Activated T-cell treated with anti-CD3 and anti-CD28 coated beads, Interleukin-2, amount 50 U/mL, for 72 hours (primary cell): ENCODE results near the gene ADARB2. TPM values are rescaled to one million over a fixed set of nuclear protein-coding genes. Genes with fewer than 3 reads are reported as not detected.
"Not testable (repeated sequence)": the region's sequence is repeated elsewhere in the genome, so short reads cannot be mapped to it uniquely, and the experiment has no call there.

ENCODE experiments used
- ATAC-seq, 2 donors: fragments of 150-1000 bp; cut with Tn5 transposase; replicated peaks in 1 of 2; 2 replicates each; pipeline ENCODE4 v1.10.0; 2021; ENCODE audit warnings: moderate library complexity in 2 of 2, mild to moderate bottlenecking in 1 of 2
- DNase-seq, 2 donors: peaks; one replicate each; pipeline ENCODE4 v3.0.0; 2021 to 2022; ENCODE audit warnings: mixed read lengths in 1 of 2
- H3K27ac Mint-ChIP-seq: one replicate; pipeline ENCODE4 v1.8.0; 2022; ENCODE audit warnings: mild to moderate bottlenecking, moderate library complexity, mixed read lengths
- H3K27me3 Mint-ChIP-seq: one replicate; pipeline ENCODE4 v1.8.0; 2022; ENCODE audit warnings: low read depth, mixed read lengths
- H3K36me3 Mint-ChIP-seq, 2 donors: one replicate each; pipeline ENCODE4 v1.8.0; 2022; ENCODE audit warnings: mixed read lengths in 2 of 2, mild to moderate bottlenecking in 1 of 2; ENCODE audit not compliant: insufficient read depth in 2 of 2
- H3K4me1 Mint-ChIP-seq: one replicate; pipeline ENCODE4 v1.8.0; 2022; ENCODE audit warnings: low read depth, mixed read lengths
- H3K4me3 Mint-ChIP-seq, 2 donors: one replicate each; pipeline ENCODE4 v1.8.0; 2022; ENCODE audit warnings: mild to moderate bottlenecking in 2 of 2, mixed read lengths in 2 of 2, moderate library complexity in 2 of 2
- H3K9me3 Mint-ChIP-seq, 2 donors: one replicate each; pipeline ENCODE4 v1.8.0; 2022; ENCODE audit warnings: mixed read lengths in 2 of 2
- total RNA-seq, 2 donors: library from RNA; stranded (reverse); gene quantifications; one replicate each; pipeline ENCODE4 v1.2.3, GENCODE V29; 2022

The ADARB2 gene
- total RNA-seq, 2 donors from 2014 or later = 0.60 to 2.0 TPM

DNA sequence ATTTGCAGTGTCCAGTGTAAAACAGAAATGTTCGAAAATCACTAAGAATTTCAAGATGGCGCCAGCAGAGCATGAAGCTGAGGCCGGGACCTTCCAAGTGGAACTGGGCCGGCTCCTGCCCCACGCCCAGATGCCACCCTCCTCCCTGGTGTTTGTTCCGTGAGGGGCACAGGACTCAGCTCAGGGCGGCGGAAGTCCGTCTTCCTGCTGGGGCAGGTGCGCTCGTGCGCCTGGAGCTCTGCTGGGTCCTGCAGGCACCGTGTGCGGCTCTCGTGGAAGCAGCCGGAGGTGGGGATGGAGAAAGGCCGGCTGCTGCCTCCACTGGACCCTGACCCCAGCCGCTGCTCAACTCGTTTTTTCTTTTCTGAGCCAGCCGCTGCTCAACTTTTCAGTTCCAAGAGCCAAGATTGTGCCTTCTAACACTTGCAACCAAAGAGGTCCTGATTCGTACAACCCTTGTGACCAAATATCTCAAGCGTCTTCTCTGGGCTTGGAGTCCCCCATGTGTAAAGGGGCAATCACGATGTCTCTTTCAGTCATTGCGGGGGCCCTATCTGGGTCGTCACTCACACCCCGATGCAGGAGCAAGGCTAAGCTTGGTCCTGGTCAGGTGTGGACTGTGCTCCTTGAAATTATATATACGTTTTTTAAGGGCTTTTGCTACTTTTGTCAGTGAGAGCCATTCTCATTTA, 334.4 kb downstream of the ADARB2 start:
- ATAC-seq (no peak), DNase-seq (no peak)
- Mint-ChIP-seq H3K9me3 (no peaks in the 10 kb centered on the region), H3K4me3 (no peak overlapping the region), H3K36me3 (no peaks in the 10 kb centered on the region), H3K4me1 (no peaks in the 10 kb centered on the region), H3K27me3 (peaks cover 6% of the 10 kb centered on the region), H3K27ac (no peak overlapping the region)

DNA sequence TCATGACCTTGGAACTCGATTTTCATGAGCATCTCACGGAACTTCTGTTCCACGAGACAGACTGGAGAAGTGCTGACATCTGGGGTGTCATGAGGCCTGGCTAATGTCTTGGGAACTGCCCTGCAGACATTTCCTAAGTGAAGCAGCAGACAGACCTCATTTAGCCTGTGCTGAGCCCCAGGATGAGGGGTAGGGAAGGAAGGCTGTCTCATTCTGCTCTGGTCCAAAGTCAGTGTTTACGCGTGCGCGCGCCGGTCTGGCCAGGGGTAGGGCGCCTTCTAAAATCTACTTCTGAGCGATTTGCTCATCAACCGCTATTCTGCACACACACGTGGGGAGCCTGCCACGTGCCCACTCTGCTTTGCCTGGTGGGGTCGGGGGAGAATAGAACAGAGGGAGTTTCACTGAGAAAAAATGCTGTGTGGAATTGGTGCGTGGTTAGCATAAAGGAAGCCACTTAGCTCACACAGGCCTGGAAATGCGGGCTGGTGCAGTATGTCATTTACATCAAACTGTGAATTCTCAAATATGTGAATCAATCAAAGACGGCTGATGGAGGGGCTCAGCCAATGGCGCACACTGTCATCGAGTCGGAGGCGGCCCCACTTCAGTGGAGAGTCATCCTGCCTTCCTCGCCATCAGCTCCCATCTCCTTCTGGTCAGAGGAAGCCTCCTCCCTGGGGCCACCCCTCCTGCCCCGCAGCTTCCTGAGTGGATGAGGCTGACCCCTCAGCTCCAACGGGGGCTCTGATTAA, 335.1 kb downstream of the ADARB2 start:
- DNase-seq (no peak), ATAC-seq (no peak)
- H3K36me3 Mint-ChIP-seq = no peaks in the 10 kb centered on the region
- no peak overlapping the region for H3K4me3 Mint-ChIP-seq
- H3K9me3 Mint-ChIP-seq = no peaks in the 10 kb centered on the region
- peaks cover 6% of the 10 kb centered on the region for H3K27me3 Mint-ChIP-seq
- H3K27ac Mint-ChIP-seq = no peak overlapping the region
- no peaks in the 10 kb centered on the region for H3K4me1 Mint-ChIP-seq

DNA sequence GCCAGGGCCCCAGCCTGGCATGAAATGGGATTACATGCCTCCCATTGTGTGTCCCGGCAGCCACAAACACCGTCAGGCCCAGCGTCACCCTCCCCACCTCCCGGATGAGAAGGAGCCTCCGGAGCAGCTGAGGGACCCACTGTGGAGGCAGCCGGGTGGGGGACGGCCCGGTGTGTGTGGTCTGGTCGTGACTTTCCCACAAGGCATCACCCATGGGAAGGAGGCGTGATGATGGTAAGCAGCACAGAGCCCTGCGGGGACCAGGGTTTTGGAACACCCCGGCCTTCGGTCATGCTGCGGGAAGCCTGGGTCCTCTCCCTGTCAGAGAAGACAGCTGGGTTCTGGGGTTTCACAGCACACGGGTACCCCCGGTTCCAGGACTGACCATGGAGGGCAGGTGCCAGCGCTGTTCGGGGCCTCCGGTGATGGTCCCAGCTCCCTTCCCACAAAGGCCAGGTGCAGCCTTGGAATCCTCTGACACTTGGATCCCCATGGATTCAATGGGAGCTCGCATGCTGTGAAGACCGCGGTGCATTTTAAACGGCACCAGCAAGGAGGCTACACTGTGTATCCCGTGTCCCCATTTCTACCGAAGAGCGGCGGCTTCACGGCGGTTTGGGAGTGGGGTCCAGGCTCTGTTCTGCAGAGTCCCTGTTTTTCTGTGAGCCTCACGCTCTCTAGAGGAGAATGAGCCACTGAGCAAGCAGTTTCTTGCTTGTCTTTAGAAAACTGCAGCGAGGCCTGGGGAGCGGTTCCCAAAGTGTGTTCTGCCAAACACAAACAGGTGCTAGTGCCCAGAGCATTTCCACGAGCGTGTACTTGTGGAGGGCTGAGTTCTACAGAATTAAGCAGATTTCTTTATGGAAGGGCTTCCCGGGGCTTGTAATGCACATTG, 336.0 kb downstream of the ADARB2 start:
- no peaks in the 10 kb centered on the region for H3K9me3 Mint-ChIP-seq
- H3K4me1 Mint-ChIP-seq = no peaks in the 10 kb centered on the region
- no peak overlapping the region for H3K4me3 Mint-ChIP-seq
- DNase-seq (no peak), ATAC-seq (no peak)
- no peak overlapping the region for H3K27ac Mint-ChIP-seq
- H3K36me3 Mint-ChIP-seq = no peaks in the 10 kb centered on the region
- peaks cover 6% of the 10 kb centered on the region for H3K27me3 Mint-ChIP-seq

DNA sequence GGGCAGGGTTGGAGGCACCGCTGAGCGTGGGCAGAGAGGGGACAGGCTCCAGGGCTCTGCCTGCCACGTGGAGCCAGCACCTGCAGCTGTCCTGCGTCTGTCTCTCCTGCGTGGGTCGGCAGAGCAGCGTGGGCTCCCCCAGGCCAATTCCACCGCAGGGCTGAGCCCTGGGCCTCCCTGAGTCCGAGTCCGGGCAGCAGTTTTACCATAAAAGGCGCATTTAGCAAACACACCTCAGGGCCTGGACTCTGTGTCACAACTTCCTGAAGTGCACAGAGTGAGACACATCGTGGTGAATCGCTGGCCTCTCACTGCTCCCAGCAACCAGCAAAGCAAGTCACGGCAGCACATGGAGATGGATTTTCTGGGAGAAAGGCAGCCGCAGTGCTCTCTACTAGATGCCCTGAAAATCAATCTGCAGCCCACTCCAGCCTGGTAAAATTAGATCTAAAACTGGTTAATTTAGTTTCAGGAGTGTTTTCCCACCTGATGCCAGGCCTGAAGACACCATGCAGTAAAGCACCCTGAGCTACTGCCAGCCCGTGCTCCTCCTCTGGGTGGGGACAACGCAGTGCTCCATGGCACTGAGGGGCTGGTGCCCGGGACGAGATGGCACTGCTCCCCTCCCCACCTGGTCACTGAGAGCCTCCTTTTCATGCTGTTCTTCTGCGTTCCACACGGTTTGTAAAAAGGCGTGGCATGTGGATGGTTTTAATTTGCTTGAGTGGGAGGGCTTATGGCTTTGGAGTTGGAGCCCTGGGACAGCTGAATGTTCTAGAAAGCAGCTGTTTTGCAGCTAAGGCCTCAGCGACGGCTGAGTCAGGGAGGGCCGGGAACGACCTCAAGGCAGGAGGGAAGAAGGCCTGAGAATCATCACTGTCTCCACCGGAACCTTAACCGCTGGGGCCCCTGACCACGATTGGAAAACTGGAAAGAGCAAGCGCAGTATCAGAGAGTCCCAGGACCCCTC, 336.9 kb downstream of the ADARB2 start:
- Mint-ChIP-seq H3K9me3 (no peaks in the 10 kb centered on the region), H3K4me1 (no peaks in the 10 kb centered on the region), H3K27ac (no peak overlapping the region), H3K36me3 (no peaks in the 10 kb centered on the region), H3K27me3 (peaks cover 6% of the 10 kb centered on the region), H3K4me3 (no peak overlapping the region)
- DNase-seq = no peak
- ATAC-seq = no peak

GRCh38 chr10:1399431-1400100, 337.8 kb downstream of the ADARB2 start:
- no peaks in the 10 kb centered on the region for H3K36me3 Mint-ChIP-seq
- H3K27me3 Mint-ChIP-seq = peaks cover 6% of the 10 kb centered on the region
- DNase-seq = no peak
- no peak for ATAC-seq
- no peak overlapping the region for H3K4me3 Mint-ChIP-seq
- H3K27ac Mint-ChIP-seq = no peak overlapping the region
- no peaks in the 10 kb centered on the region for H3K9me3 Mint-ChIP-seq
- no peaks in the 10 kb centered on the region for H3K4me1 Mint-ChIP-seq

DNA sequence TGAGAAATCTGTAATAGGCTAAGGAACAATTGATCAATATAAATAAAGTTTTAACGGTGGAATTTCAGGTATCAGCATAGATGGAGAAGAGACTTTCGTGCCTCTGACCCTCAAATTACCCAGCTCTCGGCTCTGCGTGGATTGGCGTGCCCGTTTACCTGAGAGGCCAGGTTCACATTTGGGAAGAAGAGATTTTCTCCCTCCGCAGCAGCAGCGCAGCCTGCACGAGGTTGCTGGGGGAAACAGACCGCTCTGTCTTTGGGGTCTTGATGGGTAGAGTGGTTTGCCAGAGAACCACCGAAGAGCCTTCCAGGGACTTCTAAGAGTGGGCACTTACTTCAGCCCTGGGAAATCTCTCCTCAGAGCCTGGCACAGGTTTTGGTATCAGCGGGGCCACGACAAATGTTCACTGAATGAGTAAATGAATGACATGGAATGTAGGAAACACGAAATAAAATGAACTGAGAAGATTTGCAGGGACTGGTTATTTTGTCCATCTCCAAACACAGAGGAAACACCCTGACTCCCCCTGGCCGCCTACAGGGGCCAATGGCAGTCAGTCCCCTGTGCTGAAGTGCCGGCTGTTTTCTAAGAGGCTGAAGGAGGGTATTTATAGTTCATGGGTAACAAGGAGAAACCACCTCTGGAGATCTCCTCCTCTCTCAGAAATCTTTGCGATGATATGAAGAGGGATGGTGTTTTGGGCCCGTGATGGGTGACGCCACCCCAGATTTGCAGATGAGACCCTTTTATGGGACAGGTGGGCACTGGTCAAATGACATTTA, 338.5 kb downstream of the ADARB2 start:
- DNase-seq (no peak), ATAC-seq (no peak)
- no peaks in the 10 kb centered on the region for H3K36me3 Mint-ChIP-seq
- H3K27ac Mint-ChIP-seq = no peak overlapping the region
- peaks cover 6% of the 10 kb centered on the region for H3K27me3 Mint-ChIP-seq
- no peaks in the 10 kb centered on the region for H3K9me3 Mint-ChIP-seq
- H3K4me3 Mint-ChIP-seq = no peak overlapping the region
- H3K4me1 Mint-ChIP-seq = no peaks in the 10 kb centered on the region

DNA sequence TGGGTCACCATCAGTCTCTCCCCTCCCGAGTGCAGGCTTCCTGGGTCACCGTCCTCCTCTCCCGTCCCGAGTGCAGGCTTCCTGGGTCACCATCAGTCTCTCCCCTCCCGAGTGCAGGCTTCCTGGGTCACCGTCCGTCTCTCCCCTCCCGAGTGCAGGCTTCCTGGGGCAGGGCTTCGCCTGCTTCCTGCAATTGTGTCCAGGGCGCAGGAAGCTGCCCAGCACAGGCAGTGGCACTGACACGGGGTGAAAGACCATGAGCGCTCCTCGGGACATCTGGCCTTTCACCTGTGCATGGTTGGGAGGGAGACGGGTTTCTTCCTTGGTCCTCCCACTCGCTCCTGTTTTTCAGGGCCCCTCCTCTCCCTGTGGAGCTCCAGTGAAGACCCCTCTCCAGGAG, 339.2 kb downstream of the ADARB2 start:
- not testable (repeated sequence) for H3K27ac Mint-ChIP-seq, H3K4me3 Mint-ChIP-seq

DNA sequence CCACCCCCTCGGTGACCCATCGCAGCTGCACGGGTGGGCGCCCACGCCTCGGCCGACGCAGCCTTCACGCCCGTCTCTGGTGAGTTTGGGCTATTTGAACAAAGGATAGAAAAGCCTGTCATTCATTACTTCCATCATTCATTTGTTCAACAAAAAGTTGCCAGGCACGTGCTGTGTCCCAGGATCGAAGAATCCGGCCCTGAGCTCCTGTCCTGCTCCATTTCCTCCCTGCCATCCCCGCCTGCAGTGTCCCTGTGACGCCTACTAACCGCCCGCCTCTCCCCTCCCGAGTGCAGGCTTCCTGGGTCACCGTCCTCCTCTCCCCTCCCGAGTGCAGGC, 341.1 kb downstream of the ADARB2 start:
- DNase-seq (no peak), ATAC-seq (no peak)
- H3K27me3 Mint-ChIP-seq = peaks cover 6% of the 10 kb centered on the region
- no peaks in the 10 kb centered on the region for H3K4me1 Mint-ChIP-seq
- no peaks in the 10 kb centered on the region for H3K9me3 Mint-ChIP-seq
- no peak overlapping the region for H3K4me3 Mint-ChIP-seq
- no peak overlapping the region for H3K27ac Mint-ChIP-seq
- no peaks in the 10 kb centered on the region for H3K36me3 Mint-ChIP-seq

More for the DNA sequence above, 339.2 kb downstream of the ADARB2 start:
- not testable (repeated sequence) for H3K9me3 Mint-ChIP-seq, ATAC-seq, H3K4me1 Mint-ChIP-seq, H3K27me3 Mint-ChIP-seq, H3K36me3 Mint-ChIP-seq, DNase-seq

- H3K9me3 Mint-ChIP-seq = no peaks in the 10 kb centered on the region
- H3K4me3 Mint-ChIP-seq = no peak overlapping the region
- no peaks in the 10 kb centered on the region for H3K36me3 Mint-ChIP-seq
- ATAC-seq (no peak), DNase-seq (no peak)
- no peak overlapping the region for H3K27ac Mint-ChIP-seq
- H3K4me1 Mint-ChIP-seq = no peaks in the 10 kb centered on the region
- H3K27me3 Mint-ChIP-seq = peaks cover 6% of the 10 kb centered on the region
These were observed 341.6 kb downstream of the ADARB2 start for GRCh38 chr10:1395481-1396296.

DNA sequence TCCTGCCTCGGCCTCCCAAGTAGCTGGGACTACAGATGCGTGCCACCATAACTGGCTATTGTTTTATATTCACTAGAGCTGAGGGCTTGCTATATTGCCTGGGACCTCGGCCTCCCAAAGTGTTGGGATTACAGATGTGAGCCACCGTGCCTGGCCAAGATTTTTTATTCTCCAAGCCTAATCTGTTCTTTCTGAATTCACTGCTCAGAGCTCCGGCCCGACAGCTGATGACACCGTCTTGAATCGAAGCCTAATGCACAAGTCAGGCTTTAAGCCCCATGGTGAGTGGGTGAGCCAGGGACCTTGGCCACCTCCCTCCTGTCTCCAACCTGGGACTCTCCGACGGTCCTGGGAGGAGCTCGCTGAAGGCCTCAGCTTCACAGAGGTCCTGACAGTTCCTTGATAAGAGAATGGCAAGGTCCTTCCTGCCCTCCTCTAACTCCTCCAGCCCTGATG, 342.3 kb downstream of the ADARB2 start:
- H3K27ac Mint-ChIP-seq = no peak overlapping the region
- H3K4me1 Mint-ChIP-seq = no peaks in the 10 kb centered on the region
- no peaks in the 10 kb centered on the region for H3K36me3 Mint-ChIP-seq
- no peak for DNase-seq
- peaks cover 6% of the 10 kb centered on the region for H3K27me3 Mint-ChIP-seq
- no peaks in the 10 kb centered on the region for H3K9me3 Mint-ChIP-seq
- no peak for ATAC-seq
- H3K4me3 Mint-ChIP-seq = no peak overlapping the region
